NCI-H2081 (cell line): ENCODE results near the gene SOD3.

ENCODE experiments used
- DNase-seq, 2 experiments: peaks; one replicate each; lab custom pipeline; 2025; lab: John Stamatoyannopoulos, UW

The SOD3 gene

GRCh38 chr4:24775032-24775605, 20.3 kb upstream of the SOD3 start:
- DNase-seq = no peak

DNA sequence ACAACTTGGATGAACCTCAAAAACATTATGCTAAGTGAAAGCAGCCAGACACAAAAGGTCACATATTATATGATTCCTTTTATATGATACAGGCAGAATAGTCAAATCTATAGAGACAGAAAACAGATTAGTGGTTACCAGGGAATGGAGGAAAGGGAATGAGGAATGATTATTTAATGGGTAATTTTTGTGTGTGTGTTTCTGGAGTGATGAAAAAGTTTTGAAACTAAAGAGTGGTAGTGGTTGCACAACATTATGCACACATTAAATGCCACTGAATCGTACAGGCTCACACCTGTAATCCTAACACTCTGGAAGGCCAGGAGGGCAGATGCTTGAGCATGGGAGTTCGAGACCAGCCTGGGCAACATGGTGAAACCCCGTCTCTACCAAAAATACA, 19.6 kb upstream of the SOD3 start:
- DNase-seq = no peak

DNA sequence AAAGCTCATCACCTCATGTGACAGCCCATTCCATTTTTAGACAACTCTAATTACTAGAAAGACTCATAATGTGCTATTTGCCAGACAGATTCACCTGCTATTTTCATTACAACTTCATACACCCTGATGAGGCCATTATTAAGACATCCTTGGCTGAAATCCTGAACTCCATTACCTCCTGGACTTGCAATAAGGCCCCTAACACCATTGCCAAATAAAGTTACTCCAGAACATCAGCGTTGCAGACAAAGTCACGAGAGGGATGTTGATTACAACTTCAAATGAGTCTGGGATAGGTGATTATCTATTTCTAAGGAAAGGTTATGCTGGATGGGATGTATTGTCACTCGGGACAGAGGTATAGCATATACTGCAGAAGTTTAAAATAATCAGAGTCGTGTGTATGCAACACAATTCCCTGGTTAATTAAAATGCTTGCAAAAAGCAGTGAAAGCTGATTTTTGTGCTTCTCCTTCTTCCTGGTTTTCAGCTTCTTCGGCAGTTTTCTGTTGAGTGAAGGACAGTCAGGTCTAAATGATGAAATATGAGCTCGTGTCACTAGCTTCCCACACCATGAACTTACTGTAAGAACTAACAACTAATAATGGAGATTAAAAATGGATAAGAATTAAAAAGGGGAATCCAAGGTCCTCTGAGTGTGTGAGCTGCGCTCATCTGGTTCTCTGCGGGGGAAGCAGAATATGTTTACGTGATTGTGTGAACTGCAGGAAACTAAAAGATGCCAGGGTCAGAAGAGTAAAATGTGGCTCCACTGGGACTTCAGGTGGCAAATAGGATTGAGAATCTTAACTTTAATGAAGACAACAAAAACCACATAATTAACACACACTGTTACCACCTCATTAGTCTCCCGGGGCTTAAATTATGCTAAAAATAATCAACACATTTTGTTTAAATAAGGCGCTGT, 17.6 kb upstream of the SOD3 start:
- DNase-seq = no peak

- no peak for DNase-seq
Observed at GRCh38 chr4:24778464-24779225, 16.7 kb upstream of the SOD3 start.

DNA sequence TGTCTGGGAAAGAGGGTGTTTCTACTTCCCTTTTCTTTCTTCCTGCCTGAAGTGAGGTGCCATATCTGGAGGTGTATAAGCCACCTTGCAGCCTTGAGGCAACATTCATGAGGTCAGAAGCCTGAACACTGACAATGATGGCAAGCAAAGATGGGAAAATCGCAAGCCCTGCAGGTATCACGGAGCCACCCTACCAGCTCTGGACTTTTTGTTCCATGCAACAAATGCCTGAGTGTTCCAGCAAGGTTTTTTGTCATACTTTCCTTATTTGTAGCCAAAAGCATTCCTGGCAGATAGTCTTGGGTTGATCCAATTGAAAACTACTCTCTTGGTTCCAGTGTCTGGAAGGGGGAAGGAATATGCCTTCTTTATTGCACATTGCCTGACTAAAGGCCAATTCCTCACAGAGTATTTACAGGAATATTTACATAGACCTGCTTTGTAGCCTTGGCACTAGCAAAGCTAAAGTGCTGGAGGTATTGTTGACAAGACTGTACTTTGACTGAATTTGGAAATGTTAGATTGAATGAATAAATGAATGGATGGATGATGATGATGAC, 14.4 kb upstream of the SOD3 start:
- no peak for DNase-seq

GRCh38 chr4:24781999-24782745, 13.2 kb upstream of the SOD3 start:
- DNase-seq = no peak

- DNase-seq = no peak
Observed at GRCh38 chr4:24783506-24783905, 11.9 kb upstream of the SOD3 start.

DNA sequence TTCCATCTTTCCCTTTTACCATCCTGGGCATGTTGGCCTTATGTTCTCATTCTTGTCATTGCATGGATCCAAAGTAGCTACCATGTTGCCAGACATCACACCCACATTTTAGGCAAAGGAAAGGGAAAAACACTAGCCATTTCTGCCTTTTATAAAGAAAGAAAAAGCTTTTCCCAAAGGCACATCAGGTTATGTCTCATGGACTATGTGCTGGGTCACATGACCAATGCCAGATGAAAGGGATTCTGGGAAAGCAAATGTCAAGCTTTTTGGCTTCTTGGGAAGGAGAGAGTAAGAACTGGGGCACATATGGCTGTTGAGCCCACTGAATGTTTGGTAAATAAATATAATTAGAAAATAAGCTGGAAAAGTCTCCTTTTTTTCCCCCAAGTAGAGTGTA, 4.3 kb upstream of the SOD3 start:
- no peak for DNase-seq

- DNase-seq = no peak
Observed at GRCh38 chr4:24792552-24792951, 2.8 kb upstream of the SOD3 start.

DNA sequence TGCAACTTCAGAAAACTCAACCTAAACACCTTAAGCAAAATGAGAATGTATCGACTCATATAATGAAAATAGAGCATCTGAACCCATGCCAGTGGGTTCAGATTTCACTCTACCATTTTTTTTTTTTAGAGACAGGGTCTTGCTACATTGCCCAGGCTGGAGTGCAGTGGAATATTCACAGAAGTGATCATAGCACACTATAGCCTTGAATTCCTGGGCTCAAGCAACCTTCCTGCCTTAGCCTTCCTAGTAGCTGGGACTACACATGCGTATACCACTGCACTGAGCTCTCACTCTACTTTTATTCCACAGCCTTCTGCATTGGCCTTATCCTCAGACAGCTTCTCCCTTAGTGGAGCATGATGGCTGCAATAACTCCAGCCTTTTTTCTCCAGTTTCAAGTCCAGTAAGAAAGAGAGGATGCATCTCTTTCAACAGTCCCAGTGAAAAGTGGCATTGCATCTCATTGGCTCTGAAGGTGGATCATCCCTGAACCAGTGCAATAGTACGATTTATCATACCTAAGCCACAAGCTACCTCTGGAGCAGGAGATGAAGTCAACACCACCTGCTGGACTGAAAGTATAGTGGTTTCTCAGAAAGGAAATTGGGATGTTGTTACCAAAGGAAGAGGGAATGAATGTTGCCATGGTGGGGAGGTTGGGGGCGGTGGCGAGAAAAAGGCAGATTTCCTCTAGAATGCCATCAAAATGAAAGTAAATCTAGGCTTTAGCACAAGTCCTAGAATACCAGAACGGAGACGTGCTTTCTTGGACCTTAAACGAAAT, 2.0 kb upstream of the SOD3 start:
- peak in 1 of 2 experiments; percentile 12 for DNase-seq

- DNase-seq = no peak
Observed at GRCh38 chr4:24794051-24794450, 1.3 kb upstream of the SOD3 start.

DNA sequence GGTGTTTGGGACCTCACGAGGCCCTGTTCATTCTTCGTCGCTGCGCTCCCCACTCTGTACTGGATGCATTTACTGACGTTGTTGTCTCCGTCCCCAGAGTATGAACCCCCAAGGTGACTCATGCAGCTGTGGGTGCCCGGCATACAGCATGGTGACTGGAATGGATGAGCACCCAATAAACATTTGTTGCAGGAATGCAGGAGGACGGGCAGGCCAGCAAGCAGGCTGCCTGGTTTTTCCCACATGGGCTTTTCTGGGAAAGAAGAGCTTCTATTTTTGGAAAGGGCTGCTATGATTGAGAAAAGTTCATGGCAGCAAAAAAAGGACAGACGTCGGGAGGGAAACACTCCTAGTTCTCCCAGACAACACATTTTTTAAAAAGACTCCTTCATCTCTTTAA, 893 bp upstream of the SOD3 start:
- DNase-seq = no peak

GRCh38 chr4:24795666-24796381, 451 bp downstream of the SOD3 start:
- DNase-seq = no peak

- DNase-seq = no peak
Observed at GRCh38 chr4:24796620-24797019, 1.2 kb downstream of the SOD3 start.

GRCh38 chr4:24798036-24798610, 2.8 kb downstream of the SOD3 start:
- DNase-seq = no peak

DNA sequence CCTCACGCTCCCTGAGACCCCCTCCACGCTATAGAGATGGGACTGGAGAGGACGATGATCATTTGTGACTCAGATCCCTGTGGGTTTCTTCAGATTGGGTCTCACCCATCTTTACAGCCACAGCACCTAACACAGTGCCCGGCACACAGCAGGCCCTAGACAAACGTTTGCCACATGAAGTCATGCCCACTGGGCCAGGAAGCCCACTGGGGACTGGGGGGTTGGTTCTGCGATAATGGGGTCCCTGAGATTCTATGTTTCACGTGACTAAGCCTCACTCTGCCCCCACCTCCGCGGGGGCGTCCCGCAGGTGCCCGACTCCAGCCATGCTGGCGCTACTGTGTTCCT, 3.8 kb downstream of the SOD3 start:
- DNase-seq = no peak

- DNase-seq = no peak
Observed at GRCh38 chr4:24799544-24800324, 4.4 kb downstream of the SOD3 start.

GRCh38 chr4:24800325-24800895, 5.0 kb downstream of the SOD3 start:
- DNase-seq = no peak
